Suprapubic skin (tissue), 4 donors: ENCODE data around the gene CEBPG.

ENCODE experiments used
- CTCF ChIP-seq, 2 donors: fragments of 200-600 bp in 1 of 2; fragments of 450-650 bp in 1 of 2; sonication (generic) in 1 of 2; IDR thresholded peaks; one replicate each; pipeline ENCODE4 v1.5.1; 2016 to 2019; ENCODE audit warnings: antibody characterized with exemption in 2 of 2, mild to moderate bottlenecking in 1 of 2, moderate library complexity in 1 of 2
- EP300 ChIP-seq: sonication (generic); formaldehyde crosslinking; IDR thresholded peaks from one replicate; pipeline ENCODE4 v1.6.1; 2017; ENCODE audit warnings: antibody characterized with exemption
- POLR2A ChIP-seq, 2 donors: fragments of 450-650 bp; IDR thresholded peaks; one replicate each; pipeline ENCODE4 v1.6.1; 2017; ENCODE audit warnings: antibody characterized with exemption in 2 of 2, mild to moderate bottlenecking in 2 of 2, moderate library complexity in 2 of 2
- POLR2AphosphoS5 ChIP-seq, 3 donors: sonication (generic); formaldehyde crosslinking; IDR thresholded peaks; one replicate each; pipeline ENCODE4 v1.6.1; 2017; ENCODE audit warnings: antibody characterized with exemption in 3 of 3

GRCh38 chr19:33374236-33374714 lies 766 bp downstream of the CEBPG start:
- TF ChIP-seq CTCF (IDR thresholded peaks at IDR 0.05) (no peak), EP300 (no peak), POLR2A (IDR thresholded peaks at IDR 0.05) (no peak), POLR2AphosphoS5 (IDR thresholded peaks at IDR 0.05) (no peak)
